ENCODE measurements around the gene PDE6A.
"Not testable (repeated sequence)": the region's sequence is repeated elsewhere in the genome, so short reads cannot be mapped to it uniquely, and the experiment has no call there.

Gene PDE6A

DNA sequence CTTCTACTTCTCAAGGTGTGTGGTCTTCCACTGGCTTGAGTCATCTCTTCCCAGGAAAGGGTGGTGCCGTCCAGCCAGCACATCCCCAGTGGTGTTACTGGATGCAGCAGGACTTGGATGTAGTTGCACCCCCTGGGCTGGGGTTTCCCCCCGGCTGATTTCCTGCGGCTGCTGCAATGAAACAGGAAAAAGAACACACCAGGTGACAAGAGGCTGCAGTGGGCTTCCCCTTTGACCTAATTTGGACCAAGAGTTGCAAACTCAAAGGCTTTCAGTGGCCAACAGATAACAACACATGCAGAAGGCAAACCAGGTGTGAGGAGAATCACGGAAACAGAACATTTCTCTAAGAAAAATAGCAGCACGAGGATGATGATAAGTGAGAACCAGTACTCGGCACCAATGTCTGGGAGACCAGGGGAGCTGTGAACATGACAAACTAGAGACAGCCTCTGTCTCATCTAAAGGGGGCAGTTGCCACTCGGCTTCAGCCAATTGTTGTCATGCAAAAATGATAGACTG, 83.7 kb downstream of the PDE6A start:
- peak; percentile 37 for DNase-seq (ENCODE audit: low spot score)

DNA sequence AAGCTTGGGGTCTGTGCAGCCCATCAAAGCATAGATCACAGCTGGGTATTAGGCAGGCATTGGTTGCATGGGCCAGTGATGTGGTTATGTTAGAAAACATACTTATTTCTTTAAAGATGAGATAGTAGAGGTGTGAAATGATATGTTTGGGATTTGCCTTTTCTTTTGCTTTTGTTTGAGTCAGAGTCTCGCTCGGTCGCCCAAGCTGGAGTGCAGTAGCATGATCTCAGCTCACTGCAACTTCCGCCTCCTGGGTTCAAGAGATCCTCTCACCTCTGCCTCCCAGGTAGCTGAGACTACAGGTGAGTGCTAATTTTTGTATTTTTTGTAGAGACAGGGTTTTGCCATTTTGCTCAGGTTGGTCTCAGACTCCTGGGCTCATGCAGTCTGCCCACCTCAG, 84.8 kb downstream of the PDE6A start:
- no peak for DNase-seq (ENCODE audit: low spot score)

DNA sequence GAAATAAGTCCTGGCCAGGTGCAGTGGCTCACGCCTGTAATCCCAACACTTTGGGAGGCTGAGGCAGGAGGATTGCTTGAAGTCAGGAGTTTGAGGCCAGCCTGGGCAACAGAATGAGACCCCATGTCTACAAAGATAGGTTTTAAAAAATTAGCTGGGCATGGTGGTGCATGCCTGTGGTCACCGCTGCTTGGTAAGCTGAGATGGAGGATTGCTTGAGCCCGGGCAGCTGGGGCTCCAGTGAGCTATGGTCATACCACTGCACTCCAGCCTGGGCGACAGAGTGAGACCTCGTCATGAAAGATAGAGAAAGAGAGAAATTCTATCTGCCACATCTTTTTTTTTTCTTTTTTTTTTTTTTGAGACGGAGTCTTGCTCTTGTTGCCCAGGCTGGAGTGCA, 86.1 kb downstream of the PDE6A start:
- not testable (repeated sequence) for DNase-seq (ENCODE audit: low spot score)

DNA sequence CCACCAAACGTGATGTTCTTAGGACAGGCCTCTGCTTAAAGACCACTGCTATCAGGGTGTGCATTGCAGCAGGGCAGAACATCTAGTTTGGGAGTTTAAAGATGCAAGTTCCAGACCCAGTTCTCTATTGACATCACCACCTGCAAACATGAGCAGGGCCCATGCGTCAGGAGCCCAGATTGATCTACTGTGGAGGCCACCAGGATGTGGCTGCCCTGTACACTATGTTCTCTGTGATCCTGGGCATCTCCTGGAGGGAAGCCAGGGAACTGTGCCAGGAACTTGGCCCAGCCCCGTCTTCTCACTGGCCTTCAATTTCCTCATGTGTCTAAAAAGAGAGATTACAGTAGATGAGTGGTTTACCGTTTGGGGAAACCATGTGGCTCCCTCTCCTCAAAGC, 87.1 kb downstream of the PDE6A start:
- DNase-seq (ENCODE audit: low spot score), result no peak

DNA sequence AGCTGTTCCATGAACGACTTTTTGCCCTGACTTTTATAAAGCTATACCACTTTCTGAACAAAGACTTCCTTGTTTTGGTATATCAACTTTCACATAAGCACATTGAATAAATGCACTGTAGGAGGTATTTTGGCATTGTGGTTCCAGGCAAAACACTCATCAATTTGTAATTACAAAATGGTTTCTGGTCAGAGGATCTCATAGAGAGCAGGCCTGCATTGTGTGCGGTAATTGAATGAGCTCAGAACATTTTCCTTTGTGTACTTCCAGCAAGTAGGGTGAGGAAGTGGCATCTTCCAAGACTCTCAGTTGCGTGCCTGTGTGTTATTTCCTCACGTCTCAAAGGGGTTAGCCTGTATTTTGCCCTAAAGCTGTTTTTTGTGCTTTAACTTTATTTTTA, 89.2 kb downstream of the PDE6A start:
- DNase-seq (ENCODE audit: low spot score), result no peak

DNA sequence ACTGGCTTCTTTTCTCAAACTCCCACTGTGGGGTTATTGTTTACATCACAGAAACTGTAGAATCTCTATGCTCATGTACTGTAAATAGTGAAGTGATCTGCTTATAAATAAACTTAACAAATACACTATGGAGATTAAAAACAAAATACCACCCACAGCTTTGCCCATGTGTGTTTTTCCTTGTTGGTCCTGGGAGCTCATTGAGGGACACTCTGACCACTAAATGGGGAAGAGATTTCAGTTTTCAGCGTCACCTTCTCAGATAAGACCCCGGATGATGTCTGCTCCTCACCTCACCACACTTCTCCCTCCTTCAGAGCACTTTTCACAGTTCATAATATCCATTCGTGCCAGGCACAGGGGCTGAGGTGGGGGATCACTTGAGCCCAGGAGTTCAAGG, 89.7 kb downstream of the PDE6A start:
- no peak for DNase-seq (ENCODE audit: low spot score)

DNA sequence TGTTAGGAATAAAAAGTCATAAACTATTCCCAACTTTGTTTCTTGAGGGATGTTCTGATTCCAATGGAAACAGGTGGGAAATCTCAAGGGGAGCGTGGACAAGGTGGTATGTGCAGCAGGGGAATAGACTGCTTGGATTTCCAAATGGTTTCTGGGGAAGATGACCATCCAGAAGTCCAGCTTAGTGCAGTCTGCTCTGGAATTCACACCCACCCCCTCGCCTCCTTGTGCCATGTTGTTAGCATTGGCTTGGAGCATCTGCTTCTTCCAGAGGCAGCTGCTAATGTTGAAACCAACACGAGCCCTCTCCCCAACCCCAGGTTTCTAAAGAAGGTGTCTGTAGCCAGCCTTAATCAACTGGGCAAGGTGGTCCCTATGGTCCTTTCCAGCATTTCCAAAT, 90.9 kb downstream of the PDE6A start:
- no peak for DNase-seq (ENCODE audit: low spot score)

DNA sequence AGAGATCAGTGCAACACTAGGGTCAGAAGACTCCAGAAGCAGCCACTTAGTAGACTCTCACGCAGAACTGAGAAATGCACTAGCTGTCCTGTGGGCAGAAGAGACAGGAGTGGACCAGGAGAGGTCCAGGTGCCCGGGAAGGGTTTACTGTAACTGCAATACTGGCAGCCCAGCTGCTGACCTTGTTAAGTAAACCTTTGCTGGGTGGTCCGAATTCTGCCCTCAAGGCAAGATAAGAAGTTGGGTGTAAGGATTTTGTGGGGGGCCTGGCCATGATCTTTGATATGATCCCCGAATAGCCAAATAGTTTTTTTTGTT, 91.3 kb downstream of the PDE6A start:
- no peak for DNase-seq (ENCODE audit: low spot score)

DNA sequence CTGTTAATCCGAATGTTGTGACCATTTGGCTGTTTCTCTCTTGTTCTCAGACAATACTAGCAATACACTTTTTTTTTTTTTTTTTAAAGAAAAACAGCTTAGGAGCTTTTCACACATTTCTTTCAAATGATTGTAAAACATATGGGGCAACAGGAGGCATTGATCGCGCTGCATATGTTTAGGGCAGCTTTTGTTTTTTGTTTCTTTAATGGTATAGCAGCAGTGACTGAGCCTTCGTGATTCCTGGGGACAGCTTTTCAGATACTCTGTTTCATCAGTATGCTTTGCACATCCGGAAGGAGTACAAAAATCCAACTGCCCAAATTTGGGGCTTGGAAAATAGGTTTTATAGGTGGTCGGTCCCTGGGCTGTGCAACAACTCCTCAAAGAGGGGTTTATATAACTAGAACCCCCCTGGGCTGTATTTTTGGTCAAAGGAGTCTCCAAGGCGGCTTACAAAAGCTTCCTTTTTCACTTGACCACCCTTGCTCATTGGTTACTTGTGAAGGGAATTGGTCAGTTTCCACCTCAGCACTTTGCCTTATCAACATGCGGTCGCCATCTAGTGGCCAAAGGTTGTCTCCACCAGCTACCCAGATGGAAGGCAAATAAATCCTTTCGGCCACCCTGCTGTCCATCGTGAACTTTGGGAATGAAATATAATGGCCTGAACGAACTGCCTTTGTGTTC, 91.8 kb downstream of the PDE6A start:
- peak; percentile 55 for DNase-seq (ENCODE audit: low spot score)

DNA sequence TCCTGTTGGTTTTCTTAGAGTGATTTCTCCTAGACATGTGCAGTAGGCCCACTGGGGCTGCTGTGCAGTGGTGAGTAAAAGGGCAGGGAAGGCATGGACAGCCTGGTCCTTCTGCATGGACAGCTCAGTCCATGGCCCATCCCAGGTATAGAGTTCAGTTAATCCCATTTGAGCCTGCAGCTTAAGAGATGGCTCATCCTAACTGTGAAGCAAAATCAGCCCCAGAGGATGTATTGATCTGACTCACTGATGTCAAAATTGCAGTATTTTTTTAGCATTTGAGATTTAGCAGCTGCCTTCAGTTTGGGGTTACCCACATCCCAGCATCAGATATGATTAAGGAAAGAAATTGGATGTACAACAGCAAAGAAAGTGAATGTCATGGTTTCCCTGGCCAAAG, 93.4 kb downstream of the PDE6A start:
- peak; percentile 9 for DNase-seq (ENCODE audit: low spot score)

DNA sequence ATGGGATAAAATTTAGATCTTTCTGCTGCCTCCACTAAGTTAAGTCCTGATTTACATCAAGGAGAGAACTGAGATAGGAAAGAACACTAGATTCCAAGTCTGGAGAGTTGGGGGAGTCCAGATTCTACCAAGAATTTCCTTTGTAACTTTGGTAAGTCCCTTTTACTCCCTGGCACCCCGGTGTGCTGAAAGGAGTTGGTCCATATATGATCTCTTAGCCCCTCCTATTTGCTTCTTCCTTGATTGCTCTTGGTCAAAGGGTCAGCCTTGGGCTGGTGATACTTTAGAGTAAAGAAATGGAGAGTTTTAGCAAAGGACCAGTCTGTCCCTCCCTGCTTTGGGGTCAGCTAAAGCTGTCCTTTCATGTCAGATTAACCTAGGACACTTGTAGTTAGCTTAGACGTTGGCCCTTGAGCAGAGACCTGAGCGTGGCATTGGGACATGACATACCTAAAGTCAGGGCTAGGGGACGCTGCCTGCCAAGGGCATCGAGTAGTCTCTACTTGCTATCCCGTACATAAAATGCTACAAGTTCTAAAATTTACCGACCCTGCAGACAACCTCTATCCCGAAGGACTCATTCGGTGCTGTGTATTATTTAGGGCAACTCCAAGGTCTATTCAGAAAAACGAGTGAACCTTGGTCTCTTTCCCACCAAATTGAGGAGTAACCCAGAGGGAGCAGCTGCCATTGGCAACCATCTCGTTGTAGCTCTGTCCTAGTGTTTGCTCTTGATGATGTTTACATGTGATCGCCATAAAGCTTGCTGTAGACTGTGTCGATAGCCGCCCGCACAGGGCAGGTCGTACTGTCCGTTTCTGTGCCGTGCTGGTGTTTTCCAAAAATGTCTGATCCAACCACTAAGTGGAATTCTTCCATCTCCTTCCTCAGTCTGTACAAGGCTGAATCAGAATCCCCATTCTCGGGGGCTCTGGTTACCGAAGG, 94.4 kb downstream of the PDE6A start:
- no peak for DNase-seq (ENCODE audit: low spot score)

DNA sequence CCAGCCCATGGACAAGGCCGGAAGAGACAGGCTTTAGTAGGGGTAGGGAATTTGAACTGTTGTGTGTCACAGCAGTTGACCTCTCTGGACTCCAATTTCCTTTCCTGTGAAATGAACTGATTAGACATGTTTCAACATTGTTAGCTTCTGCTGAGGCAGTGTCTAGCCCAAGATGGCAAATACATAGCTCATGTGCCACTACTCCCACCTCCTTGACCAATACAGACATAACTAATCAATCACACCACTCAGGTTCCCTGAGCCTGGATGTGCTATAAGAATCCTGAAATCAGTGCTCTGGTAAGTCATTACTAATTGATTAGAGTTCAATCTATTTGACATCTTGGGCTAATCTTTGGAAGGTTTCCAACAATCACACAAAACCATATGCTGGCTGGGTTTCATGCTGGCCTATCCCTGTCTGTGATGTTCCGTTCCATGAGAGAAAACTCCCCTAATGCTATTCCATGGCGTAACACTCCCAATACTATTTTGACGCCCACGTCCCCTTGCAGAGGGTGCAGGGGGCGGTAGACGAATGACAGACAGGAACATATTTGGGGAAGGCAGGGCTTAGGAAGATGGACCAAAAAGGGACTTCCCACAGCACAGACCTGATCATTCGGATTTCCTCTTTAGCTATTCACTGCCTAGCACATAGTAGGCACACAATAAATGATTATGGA, 95.2 kb downstream of the PDE6A start:
- no peak for DNase-seq (ENCODE audit: low spot score)

DNA sequence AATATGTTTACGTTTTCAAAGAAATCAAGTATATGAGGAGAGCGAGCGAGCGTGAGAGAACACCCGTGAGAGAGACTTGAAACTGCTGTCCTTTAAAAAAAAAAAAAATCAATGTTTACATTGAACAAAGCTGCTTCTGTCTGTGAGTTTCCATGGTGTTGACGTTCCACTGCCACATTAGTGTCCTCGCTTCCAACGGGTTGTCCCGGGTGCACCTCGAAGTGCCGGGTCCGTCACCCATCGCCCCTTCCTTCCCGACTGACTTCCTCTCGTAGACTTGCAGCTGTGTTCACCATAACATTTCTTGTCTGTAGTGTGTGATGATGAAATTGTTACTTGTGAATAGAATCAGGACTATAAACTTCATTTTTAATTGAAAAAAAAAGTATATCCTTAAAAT, 97.0 kb downstream of the PDE6A start:
- no peak for DNase-seq (ENCODE audit: low spot score)

DNA sequence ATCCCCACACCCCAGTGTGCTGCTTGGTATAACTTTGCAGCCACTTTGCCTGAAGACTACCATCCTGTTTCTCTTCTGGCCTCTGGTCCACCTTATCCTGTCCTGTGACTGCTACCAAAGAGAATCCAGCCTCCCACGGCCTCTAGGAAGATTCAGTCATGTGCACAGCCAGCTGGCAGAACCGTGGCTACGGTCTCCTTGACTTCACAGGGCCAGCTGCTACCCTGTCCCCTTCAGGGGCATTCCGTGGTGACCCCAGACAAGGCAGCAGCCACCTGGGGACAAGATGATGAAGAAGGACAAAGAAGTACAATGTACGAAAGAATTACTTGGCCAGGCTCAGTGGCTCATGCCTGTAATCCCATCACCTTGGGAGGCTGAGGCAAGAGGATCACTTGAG, 98.6 kb downstream of the PDE6A start:
- no peak for DNase-seq (ENCODE audit: low spot score)

DNA sequence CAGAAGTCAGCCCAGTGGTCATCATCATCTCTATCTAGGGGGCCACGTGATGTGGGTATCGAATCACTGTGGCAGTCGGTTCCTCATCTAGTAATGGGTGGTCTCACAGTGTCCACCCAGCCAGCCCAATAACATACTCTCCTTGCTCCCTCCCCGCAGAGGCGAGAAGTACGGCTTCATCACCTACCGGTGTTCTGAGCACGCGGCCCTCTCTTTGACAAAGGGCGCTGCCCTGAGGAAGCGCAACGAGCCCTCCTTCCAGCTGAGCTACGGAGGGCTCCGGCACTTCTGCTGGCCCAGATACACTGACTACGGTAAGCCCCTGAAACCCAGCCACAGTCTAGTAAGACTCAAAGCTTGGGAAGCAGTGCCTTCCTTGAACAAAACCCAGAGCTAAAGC, 99.0 kb downstream of the PDE6A start:
- no peak for DNase-seq (ENCODE audit: low spot score)

DNA sequence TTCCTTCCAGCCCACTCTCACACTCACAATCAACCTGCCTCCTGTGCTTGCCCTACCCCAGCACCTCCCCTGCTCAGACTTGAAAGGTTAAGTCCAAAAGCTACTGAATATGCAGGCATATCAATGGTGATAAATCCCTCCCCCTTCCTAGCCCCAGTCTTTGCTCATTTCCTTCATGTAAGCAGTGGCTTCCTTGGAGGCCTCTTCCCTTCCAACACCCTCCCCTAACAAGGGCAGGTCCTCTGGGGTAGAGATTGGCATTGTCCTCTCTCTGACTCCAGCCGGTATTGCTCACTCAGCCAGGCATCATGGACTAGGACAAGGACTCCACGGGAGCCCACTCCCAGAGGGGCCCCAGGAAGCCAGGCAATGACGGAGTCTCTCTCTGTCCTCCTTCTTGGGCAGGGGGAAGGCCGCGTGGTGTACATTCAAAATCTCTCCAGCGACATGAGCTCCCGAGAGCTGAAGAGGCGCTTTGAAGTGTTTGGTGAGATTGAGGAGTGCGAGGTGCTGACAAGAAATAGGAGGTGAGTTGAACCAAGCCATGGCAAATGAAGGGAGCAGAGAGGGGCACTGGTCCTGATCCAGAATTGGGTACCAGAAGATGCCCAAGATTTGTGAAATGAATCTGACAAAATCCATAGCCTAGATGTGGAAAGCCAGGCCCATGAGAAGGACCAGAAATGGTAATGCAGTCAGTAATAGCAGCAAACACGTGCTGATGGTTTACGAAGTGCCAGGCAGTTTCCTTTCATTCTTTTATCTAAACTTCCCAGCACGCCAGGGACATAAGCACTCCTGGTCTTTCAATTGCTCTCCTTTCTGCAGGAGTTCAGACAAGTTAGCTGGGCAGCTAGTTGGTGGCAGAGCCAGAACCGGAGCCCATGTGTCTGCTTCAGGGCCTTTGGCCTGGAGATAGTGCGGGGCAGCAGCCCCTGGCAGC, 102.5 kb downstream of the PDE6A start:
- no peak for DNase-seq (ENCODE audit: low spot score)

DNA sequence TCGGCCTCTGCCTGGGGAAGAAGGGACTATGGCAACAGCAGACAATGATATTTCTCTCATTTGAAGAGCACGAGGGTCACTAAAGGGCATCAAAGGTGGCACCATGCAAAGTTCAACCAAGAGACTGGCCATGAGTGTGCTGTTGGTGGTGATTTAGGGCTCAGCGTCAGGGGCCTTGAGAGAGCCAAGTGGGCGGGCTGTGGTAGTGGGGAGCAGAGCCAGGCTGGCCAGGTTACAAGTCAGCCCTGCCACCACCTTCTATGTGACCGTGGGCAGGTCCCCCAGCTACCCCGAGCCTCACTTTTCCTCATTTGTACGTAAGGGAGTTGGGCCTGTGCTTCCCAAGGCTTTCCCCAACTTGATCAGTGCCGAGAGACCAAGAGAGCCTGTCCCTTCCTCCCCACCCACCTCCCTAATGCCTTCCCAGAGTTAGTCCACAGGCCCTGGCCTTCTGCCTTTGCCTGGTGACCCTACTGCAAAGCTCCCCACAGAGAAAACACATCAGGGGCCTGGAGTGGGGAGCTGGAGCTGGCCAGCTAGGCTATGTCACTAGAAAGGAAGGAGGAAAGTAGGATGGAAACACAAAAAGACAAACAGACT, 104.3 kb downstream of the PDE6A start:
- no peak for DNase-seq (ENCODE audit: low spot score)

DNA sequence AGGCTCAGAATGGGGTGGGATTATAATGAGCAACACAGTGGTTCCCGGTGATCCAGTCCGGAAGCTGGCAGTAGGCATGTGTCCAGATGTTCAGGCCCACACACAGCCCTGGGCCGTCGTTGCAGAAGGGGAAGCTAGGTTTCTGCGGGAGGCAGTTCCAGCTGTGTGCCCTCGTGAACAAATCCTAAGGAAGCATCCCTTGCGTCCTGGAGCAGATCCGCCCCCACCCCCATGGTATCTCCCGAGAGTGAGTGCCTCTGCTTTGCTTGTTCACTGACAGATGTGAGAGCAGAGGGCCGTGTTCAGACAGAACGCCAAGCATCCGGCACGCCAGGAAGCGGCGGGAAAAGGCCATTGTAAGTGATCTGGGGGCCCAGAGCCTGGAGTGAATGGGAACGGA, 104.8 kb downstream of the PDE6A start:
- no peak for DNase-seq (ENCODE audit: low spot score)

DNA sequence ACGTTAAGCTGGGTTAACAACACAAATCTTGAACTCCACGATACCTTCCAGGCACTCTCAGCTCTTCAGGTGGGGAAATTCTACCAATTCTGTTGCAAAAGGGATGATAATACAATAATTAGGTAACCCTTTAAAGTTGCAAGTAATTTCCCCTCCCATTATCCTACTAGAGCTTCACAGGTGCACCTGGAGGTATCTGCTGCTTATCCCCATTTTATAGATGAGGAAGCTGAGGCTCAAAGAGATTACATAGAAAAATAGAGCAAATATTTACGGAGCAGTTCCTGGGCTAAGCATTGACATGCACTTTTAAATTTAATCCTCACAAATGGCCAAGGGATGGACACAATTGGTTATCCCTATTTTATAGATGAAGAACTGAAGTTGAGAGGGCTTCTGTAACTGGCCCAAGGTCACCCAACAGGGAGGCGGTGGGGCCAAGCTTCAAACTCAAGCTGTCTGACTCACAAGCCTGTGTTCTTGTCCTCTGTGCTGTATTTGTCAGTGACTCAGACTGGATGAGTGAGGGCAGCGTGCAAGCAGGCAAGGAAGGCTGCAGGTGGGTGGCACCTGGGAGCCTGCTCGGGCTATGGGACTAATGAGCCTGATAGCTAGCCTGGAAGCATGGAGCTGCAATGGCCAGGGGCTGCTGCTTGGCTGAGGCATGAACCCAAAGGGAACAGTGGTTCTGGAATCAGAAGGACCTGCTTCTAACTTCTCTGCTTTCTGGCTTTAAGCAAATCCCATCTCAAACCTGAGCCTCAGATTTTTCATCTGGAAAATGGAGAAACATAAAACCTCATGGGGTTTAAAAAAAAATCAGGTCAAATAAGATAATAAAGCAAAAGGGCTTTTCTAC, 105.5 kb downstream of the PDE6A start:
- DNase-seq (ENCODE audit: low spot score), result no peak

DNA sequence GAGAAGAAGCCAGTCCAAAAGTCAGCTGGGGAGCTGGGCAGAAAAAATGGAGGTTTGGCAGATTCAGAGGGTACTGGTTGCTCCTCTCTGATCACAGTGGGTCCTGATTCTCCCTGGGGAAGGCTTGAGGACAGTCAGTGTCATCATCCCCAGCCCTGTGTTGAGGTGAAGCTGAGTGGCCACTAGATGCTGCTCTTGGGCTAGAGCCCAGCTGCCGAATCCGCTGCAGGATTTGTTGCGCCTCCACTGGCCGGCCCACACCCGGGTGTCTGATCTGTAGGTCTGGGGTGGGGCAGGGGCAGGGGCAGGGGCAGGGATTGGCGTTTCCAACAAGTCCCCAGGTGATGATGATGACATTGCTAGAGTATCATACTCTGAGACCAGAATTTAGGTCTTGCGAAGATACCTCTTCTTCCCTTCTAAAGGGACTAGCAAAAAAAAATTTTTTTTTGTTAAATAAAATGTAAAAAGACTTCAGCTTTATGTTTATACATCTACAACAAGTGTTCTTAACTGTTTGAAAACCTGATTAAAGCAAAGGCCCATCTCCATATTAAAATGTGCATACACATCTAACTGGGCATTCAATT, 106.8 kb downstream of the PDE6A start:
- peak; percentile 11 for DNase-seq (ENCODE audit: low spot score)

All from activated CD4-positive, alpha-beta T cell treated with anti-CD3 and anti-CD28 coated beads, Interleukin-2, Interleukin-4, amounts not matched to agents 100 ng/mL and 50 ng/mL, durations not matched to agents 16 hours and 8 hours (primary cell).